DMS53 treated with DMSO at 0.1 percent for 48 hours (cell line): ENCODE data around the gene PHOSPHO1.

Experiments
- DNase-seq: peaks from one replicate; lab custom pipeline; 2025; ENCODE audit not compliant: unreplicated experiment; lab: John Stamatoyannopoulos, UW

Gene PHOSPHO1

GRCh38 chr17:49218941-49219913 is 11.4 kb downstream of the PHOSPHO1 start:
- DNase-seq: no peak

- no peak for DNase-seq
Observed at GRCh38 chr17:49217651-49218413, 12.8 kb downstream of the PHOSPHO1 start.

- no peak for DNase-seq
Observed at GRCh38 chr17:49216953-49217650, 13.5 kb downstream of the PHOSPHO1 start.

GRCh38 chr17:49216482-49216881 is 14.1 kb downstream of the PHOSPHO1 start:
- no peak for DNase-seq

- DNase-seq: no peak
Observed at GRCh38 chr17:49214676-49215360, 15.8 kb downstream of the PHOSPHO1 start.

GRCh38 chr17:49213847-49214246 is 16.7 kb downstream of the PHOSPHO1 start:
- no peak for DNase-seq

GRCh38 chr17:49213399-49213798 is 17.2 kb downstream of the PHOSPHO1 start:
- DNase-seq: no peak

- no peak for DNase-seq
Observed at GRCh38 chr17:49210158-49211029, 20.2 kb downstream of the PHOSPHO1 start, which contains the start of the genes ABI3 and GNGT2. Gene ABI3, plus strand, starts transcription at chr17:49210707. Its CDS starts 18 bp downstream, at chr17:49210725. Gene GNGT2, minus strand, starts transcription at chr17:49210574. Its CDS starts 3,152 bp downstream, at chr17:49207422.

GRCh38 chr17:49209061-49209571 is 21.5 kb downstream of the PHOSPHO1 start:
- no peak for DNase-seq

GRCh38 chr17:49204516-49204915 is 26.1 kb downstream of the PHOSPHO1 start:
- DNase-seq: no peak

GRCh38 chr17:49203796-49204195 is 26.8 kb downstream of the PHOSPHO1 start:
- DNase-seq: no peak

GRCh38 chr17:49201481-49201927 is 29.1 kb downstream of the PHOSPHO1 start:
- DNase-seq: no peak

GRCh38 chr17:49200423-49201083 is 30.0 kb downstream of the PHOSPHO1 start:
- no peak for DNase-seq

- DNase-seq: no peak
Observed at GRCh38 chr17:49198211-49198610, 32.4 kb downstream of the PHOSPHO1 start.

- no peak for DNase-seq
Observed at GRCh38 chr17:49197346-49197998, 33.1 kb downstream of the PHOSPHO1 start.

GRCh38 chr17:49196520-49196919 is 34.1 kb downstream of the PHOSPHO1 start:
- DNase-seq: no peak

- DNase-seq: no peak
Observed at GRCh38 chr17:49195751-49196150, 34.8 kb downstream of the PHOSPHO1 start.

GRCh38 chr17:49194297-49194607 is 36.3 kb downstream of the PHOSPHO1 start:
- DNase-seq: no peak
